Activated CD4-positive, CD25-positive, alpha-beta regulatory T cell treated with anti-CD3 and anti-CD28 coated beads, Interleukin-2, amount 50 U/mL, for 72 hours (primary cell): Measurements from ENCODE around the gene SLC25A20.
"Not testable (repeated sequence)": the region's sequence is repeated elsewhere in the genome, so short reads cannot be mapped to it uniquely, and the experiment has no call there.

Source experiments
- DNase-seq: peaks from one replicate; pipeline ENCODE4 v3.0.0; 2021

Gene SLC25A20

GRCh38 chr3:48845170-48845569, 53.5 kb downstream of the SLC25A20 start:
- no peak for DNase-seq

GRCh38 chr3:48837163-48837562, 61.5 kb downstream of the SLC25A20 start:
- no peak for DNase-seq

- no peak for DNase-seq
Observed at GRCh38 chr3:48835650-48836366, 62.9 kb downstream of the SLC25A20 start.

GRCh38 chr3:48832684-48833083, 66.0 kb downstream of the SLC25A20 start:
- DNase-seq = no peak

- no peak for DNase-seq
Observed at GRCh38 chr3:48830715-48831114, 68.0 kb downstream of the SLC25A20 start.

GRCh38 chr3:48829525-48829924, 69.2 kb downstream of the SLC25A20 start:
- DNase-seq = not testable (repeated sequence)

- DNase-seq = not testable (repeated sequence)
Observed at GRCh38 chr3:48827874-48828273, 70.8 kb downstream of the SLC25A20 start.

GRCh38 chr3:48826451-48826850, 72.2 kb downstream of the SLC25A20 start:
- DNase-seq = no peak

- no peak for DNase-seq
Observed at GRCh38 chr3:48820612-48821324, 77.9 kb downstream of the SLC25A20 start.

- no peak for DNase-seq
Observed at GRCh38 chr3:48819234-48820221, 79.2 kb downstream of the SLC25A20 start.

- DNase-seq = no peak
Observed at GRCh38 chr3:48811524-48811923, 87.2 kb downstream of the SLC25A20 start.
